K562 (cell line): ENCODE data around the gene RRAS. TPM values are rescaled to one million over a fixed set of nuclear protein-coding genes. Genes with fewer than 3 reads are reported as not detected.
A peak's percentile ranks its signal among the peaks of the same experiment; 100 is the strongest.

Experiments used
- CEBPG ChIP-seq, 3 experiments: fragments of 200-800 bp in 1 of 3; sonication (Bioruptor generic) in 1 of 3; sonication (generic) in 1 of 3; formaldehyde crosslinking in 1 of 3; IDR thresholded peaks in 2 of 3; conservative IDR thresholded peaks in 1 of 3; 2 replicates each; pipeline versions ENCODE4 v1.6.1 to v1.8.0; 2016 to 2022; ENCODE audit warnings: missing compliant biosample characterization in 2 of 3, missing genetic modification characterization in 2 of 3, mild to moderate bottlenecking in 1 of 3, missing genetic modification reagents in 1 of 3
- CREM ChIP-seq: IDR thresholded peaks from 2 replicates; pipeline ENCODE4 v1.6.1; 2014; ENCODE audit warnings: antibody characterized with exemption, low read depth
- GABPA ChIP-seq: fragments of 200-800 bp; sonication (Bioruptor generic); conservative IDR thresholded peaks from 2 replicates; pipeline ENCODE4 v1.6.1; 2016; ENCODE audit warnings: low read depth, missing genetic modification characterization, missing compliant biosample characterization
- ILK ChIP-seq: fragments of 450-650 bp; IDR thresholded peaks from 2 replicates; pipeline ENCODE4 v1.6.1; 2016; ENCODE audit warnings: missing genetic modification characterization, low read depth, mild to moderate bottlenecking, missing compliant biosample characterization, moderate library complexity, borderline replicate concordance
- PML ChIP-seq: IDR thresholded peaks from 2 replicates; pipeline ENCODE4 v1.6.1; 2012; ENCODE audit warnings: low read length, inconsistent platforms
- SIRT6 ChIP-seq: IDR thresholded peaks from one replicate; pipeline ENCODE4 v1.6.1; 2012; ENCODE audit warnings: low read depth, mild to moderate bottlenecking, control low read depth, inconsistent platforms, low read length, moderate library complexity
- SRSF9 ChIP-seq: fragments of 200-400 bp; formaldehyde crosslinking; IDR thresholded peaks from 2 replicates; pipeline ENCODE4 v1.6.1; 2017; ENCODE audit warnings: low read depth, low read length, borderline replicate concordance
- polyA plus RNA-seq, 8 experiments: library from polyadenylated mRNA; depleted of rRNA in 4 of 8; stranded (reverse) in 5 of 8; unstranded in 3 of 8; fragments of >200 nt; fragmentation: Nextera tagmentation in 2 of 8; fragmentation: Illumina TruSeq in 1 of 8; extraction: Ambion mirVana in 2 of 8; extraction: Trizol in 1 of 8; gene quantifications; 2 replicates each; pipeline versions ENCODE4 v1.2.1 to v1.2.3, GENCODE V29; 2011 to 2014; ENCODE audit warnings: inconsistent platforms in 1 of 8, missing spikeins in 1 of 8
- total RNA-seq, 7 experiments: library from RNA; depleted of rRNA in 6 of 7; stranded (reverse); fragments of >200 nt in 6 of 7; fragmentation: Illumina TruSeq in 2 of 7; extraction: Trizol in 2 of 7; gene quantifications; 2 replicates each; pipeline versions ENCODE4 v1.2.1 to v1.2.3, GENCODE V29; 2011 to 2021; ENCODE audit warnings: low replicate concordance in 1 of 7
- TF ChIP-seq, protein P1 (sequence below): fragments of 200-600 bp; sonication (generic); IDR thresholded peaks from one replicate; pipeline ENCODE4 v1.6.1; 2012; ENCODE audit warnings: mild to moderate bottlenecking, low read depth, low read length, inconsistent platforms
- TF ChIP-seq, protein P2 (sequence below), 2 experiments: fragments of 150-350 bp in 1 of 2; IDR thresholded peaks; 2 replicates each; pipeline ENCODE4 v1.6.1; 2012 to 2016; ENCODE audit warnings: low read depth in 2 of 2, low read length in 2 of 2, mild to moderate bottlenecking in 1 of 2, moderate library complexity in 1 of 2
- TF ChIP-seq, protein P3 (sequence below): fragments of 450-650 bp; formaldehyde crosslinking; IDR thresholded peaks from 2 replicates; pipeline ENCODE4 v1.4.0; 2022; ENCODE audit warnings: missing genetic modification characterization

RRAS gene
- total and polyA plus RNA-seq, 9 of the 15 experiments (the other 6 are each of a cell fraction or from before 2014, with no cell fraction given), result 0.70 to 17.3 (median 8.2) TPM

DNA sequence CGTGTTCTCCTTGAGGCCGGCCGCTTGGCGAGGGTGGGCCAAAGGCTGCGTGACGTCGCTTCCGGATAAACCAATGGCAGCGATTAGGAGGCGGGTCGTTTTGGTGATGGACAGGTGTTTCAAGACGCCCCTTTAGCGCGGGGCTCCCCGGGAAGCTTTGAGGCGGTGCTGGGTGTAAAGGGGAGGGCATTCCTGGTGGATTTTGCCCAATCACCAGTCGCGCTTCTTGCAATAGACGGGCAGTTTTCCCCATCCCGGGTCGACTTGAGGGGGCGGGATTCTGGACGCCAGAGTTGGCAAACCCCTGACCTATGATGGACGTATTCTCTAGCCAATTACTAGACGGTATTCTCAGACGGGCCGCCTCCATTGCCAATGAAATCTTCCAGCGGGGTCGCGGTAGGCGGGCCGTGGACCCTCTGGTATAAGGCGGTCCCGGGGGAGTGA lies 36.9 kb upstream of the RRAS start (continued):
- TF ChIP-seq, protein P1, sequence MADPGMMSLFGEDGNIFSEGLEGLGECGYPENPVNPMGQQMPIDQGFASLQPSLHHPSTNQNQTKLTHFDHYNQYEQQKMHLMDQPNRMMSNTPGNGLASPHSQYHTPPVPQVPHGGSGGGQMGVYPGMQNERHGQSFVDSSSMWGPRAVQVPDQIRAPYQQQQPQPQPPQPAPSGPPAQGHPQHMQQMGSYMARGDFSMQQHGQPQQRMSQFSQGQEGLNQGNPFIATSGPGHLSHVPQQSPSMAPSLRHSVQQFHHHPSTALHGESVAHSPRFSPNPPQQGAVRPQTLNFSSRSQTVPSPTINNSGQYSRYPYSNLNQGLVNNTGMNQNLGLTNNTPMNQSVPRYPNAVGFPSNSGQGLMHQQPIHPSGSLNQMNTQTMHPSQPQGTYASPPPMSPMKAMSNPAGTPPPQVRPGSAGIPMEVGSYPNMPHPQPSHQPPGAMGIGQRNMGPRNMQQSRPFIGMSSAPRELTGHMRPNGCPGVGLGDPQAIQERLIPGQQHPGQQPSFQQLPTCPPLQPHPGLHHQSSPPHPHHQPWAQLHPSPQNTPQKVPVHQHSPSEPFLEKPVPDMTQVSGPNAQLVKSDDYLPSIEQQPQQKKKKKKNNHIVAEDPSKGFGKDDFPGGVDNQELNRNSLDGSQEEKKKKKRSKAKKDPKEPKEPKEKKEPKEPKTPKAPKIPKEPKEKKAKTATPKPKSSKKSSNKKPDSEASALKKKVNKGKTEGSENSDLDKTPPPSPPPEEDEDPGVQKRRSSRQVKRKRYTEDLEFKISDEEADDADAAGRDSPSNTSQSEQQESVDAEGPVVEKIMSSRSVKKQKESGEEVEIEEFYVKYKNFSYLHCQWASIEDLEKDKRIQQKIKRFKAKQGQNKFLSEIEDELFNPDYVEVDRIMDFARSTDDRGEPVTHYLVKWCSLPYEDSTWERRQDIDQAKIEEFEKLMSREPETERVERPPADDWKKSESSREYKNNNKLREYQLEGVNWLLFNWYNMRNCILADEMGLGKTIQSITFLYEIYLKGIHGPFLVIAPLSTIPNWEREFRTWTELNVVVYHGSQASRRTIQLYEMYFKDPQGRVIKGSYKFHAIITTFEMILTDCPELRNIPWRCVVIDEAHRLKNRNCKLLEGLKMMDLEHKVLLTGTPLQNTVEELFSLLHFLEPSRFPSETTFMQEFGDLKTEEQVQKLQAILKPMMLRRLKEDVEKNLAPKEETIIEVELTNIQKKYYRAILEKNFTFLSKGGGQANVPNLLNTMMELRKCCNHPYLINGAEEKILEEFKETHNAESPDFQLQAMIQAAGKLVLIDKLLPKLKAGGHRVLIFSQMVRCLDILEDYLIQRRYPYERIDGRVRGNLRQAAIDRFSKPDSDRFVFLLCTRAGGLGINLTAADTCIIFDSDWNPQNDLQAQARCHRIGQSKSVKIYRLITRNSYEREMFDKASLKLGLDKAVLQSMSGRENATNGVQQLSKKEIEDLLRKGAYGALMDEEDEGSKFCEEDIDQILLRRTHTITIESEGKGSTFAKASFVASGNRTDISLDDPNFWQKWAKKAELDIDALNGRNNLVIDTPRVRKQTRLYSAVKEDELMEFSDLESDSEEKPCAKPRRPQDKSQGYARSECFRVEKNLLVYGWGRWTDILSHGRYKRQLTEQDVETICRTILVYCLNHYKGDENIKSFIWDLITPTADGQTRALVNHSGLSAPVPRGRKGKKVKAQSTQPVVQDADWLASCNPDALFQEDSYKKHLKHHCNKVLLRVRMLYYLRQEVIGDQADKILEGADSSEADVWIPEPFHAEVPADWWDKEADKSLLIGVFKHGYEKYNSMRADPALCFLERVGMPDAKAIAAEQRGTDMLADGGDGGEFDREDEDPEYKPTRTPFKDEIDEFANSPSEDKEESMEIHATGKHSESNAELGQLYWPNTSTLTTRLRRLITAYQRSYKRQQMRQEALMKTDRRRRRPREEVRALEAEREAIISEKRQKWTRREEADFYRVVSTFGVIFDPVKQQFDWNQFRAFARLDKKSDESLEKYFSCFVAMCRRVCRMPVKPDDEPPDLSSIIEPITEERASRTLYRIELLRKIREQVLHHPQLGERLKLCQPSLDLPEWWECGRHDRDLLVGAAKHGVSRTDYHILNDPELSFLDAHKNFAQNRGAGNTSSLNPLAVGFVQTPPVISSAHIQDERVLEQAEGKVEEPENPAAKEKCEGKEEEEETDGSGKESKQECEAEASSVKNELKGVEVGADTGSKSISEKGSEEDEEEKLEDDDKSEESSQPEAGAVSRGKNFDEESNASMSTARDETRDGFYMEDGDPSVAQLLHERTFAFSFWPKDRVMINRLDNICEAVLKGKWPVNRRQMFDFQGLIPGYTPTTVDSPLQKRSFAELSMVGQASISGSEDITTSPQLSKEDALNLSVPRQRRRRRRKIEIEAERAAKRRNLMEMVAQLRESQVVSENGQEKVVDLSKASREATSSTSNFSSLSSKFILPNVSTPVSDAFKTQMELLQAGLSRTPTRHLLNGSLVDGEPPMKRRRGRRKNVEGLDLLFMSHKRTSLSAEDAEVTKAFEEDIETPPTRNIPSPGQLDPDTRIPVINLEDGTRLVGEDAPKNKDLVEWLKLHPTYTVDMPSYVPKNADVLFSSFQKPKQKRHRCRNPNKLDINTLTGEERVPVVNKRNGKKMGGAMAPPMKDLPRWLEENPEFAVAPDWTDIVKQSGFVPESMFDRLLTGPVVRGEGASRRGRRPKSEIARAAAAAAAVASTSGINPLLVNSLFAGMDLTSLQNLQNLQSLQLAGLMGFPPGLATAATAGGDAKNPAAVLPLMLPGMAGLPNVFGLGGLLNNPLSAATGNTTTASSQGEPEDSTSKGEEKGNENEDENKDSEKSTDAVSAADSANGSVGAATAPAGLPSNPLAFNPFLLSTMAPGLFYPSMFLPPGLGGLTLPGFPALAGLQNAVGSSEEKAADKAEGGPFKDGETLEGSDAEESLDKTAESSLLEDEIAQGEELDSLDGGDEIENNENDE, result no peak
- TF ChIP-seq GABPA (tag) (peak; percentile 79), CEBPG (CRISPR knock-in tag; IDR thresholded peaks at IDR 0.05) (peak; percentile 34), CEBPG (tag; conservative IDR thresholded peaks at IDR 0.05 in 1 of 2, IDR thresholded peaks at IDR 0.05 in 1 of 2) (peak; percentile 62 to 81; a peak in 2 of 4 replicates), ILK (tag) (no peak), SRSF9 (no peak), CREM (peak; percentile 92), PML (no peak), SIRT6 (no peak)
- TF ChIP-seq, protein P2, sequence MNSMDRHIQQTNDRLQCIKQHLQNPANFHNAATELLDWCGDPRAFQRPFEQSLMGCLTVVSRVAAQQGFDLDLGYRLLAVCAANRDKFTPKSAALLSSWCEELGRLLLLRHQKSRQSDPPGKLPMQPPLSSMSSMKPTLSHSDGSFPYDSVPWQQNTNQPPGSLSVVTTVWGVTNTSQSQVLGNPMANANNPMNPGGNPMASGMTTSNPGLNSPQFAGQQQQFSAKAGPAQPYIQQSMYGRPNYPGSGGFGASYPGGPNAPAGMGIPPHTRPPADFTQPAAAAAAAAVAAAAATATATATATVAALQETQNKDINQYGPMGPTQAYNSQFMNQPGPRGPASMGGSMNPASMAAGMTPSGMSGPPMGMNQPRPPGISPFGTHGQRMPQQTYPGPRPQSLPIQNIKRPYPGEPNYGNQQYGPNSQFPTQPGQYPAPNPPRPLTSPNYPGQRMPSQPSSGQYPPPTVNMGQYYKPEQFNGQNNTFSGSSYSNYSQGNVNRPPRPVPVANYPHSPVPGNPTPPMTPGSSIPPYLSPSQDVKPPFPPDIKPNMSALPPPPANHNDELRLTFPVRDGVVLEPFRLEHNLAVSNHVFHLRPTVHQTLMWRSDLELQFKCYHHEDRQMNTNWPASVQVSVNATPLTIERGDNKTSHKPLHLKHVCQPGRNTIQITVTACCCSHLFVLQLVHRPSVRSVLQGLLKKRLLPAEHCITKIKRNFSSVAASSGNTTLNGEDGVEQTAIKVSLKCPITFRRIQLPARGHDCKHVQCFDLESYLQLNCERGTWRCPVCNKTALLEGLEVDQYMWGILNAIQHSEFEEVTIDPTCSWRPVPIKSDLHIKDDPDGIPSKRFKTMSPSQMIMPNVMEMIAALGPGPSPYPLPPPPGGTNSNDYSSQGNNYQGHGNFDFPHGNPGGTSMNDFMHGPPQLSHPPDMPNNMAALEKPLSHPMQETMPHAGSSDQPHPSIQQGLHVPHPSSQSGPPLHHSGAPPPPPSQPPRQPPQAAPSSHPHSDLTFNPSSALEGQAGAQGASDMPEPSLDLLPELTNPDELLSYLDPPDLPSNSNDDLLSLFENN (IDR thresholded peaks at IDR 0.05; ENCODE audit: low read depth in 2 of 2, low read length in 2 of 2), result 0 out of 4 replicates have a peak, but pooled peaks of 1 of the 2 experiments have one; percentile 12
- TF ChIP-seq, protein P3, sequence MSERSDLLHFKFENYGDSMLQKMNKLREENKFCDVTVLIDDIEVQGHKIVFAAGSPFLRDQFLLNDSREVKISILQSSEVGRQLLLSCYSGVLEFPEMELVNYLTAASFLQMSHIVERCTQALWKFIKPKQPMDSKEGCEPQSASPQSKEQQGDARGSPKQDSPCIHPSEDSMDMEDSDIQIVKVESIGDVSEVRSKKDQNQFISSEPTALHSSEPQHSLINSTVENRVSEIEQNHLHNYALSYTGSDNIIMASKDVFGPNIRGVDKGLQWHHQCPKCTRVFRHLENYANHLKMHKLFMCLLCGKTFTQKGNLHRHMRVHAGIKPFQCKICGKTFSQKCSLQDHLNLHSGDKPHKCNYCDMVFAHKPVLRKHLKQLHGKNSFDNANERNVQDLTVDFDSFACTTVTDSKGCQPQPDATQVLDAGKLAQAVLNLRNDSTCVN (CRISPR knock-in tag), result no peak
